ENCODE results near the gene EXOC3L2.
A peak's percentile ranks its signal among the peaks of the same experiment; 100 is the strongest.

The EXOC3L2 gene

GRCh38 chr19:45217193-45217956 is 27.8 kb downstream of the EXOC3L2 start:
- H3K9me3 Mint-ChIP-seq, result no peaks in the 10 kb centered on the region
- H3K36me3 Mint-ChIP-seq, result no peaks in the 10 kb centered on the region
- ATAC-seq (no peak), DNase-seq (ENCODE audit: low spot score in 2 of 2) (no peak)
- H3K4me3 Mint-ChIP-seq, result no peak overlapping the region
- H3K27ac Mint-ChIP-seq, result no peak overlapping the region
- H3K4me1 Mint-ChIP-seq, result peaks cover 7% of the 10 kb centered on the region

DNA sequence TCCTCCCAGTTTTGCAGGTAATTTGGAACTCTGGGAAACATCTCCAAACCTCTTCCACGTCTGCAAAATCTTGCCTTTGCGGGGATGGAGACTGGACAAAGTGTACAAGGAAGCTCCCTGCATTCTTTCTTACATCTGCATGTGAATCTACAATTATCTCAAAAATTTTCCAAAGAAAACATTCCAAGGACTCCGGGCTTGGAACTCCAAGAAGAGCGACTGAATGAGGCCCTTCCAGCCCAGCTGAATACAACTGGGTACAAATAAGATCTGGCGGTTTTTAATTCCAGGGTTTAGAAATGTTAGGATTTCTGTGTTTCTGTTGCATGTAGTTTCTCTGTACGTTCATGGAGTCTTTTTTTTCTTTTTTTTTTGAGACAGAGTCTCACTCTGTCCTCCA is 28.5 kb downstream of the EXOC3L2 start:
- no peak overlapping the region for H3K4me3 Mint-ChIP-seq
- DNase-seq (ENCODE audit: low spot score in 2 of 2), result no peak
- no peaks in the 10 kb centered on the region for H3K36me3 Mint-ChIP-seq
- H3K9me3 Mint-ChIP-seq, result no peaks in the 10 kb centered on the region
- ATAC-seq, result no peak
- H3K27ac Mint-ChIP-seq, result no peak overlapping the region
- peaks cover 7% of the 10 kb centered on the region for H3K4me1 Mint-ChIP-seq

- Mint-ChIP-seq H3K36me3 (no peaks in the 10 kb centered on the region), H3K9me3 (no peaks in the 10 kb centered on the region), H3K4me3 (no peak overlapping the region), H3K4me1 (peaks cover 7% of the 10 kb centered on the region), H3K27ac (no peak overlapping the region)
- no peak for ATAC-seq
- no peak for DNase-seq (ENCODE audit: low spot score in 2 of 2)
These were observed 29.6 kb downstream of the EXOC3L2 start for GRCh38 chr19:45215391-45216191.

DNA sequence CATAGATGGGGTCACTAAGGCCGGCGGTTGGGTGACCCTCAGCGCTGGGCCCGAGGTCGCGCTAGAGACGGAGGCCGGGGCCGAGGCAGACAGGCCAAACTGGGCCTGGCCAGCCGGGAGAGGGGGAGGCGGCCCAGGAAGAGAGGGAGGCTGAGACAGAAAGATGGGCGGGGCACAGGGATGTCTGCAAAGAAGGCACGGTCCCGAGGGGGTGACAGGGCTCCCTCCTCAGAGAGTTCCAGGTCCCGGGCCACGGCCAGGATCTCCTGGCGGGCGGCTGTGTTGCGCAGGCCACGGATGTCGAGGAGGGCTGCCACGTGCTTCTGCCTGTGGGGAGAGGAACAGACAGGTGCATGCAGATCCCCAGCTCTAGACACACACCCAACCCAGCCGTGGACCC is 32.2 kb downstream of the EXOC3L2 start:
- ATAC-seq (no peak), DNase-seq (ENCODE audit: low spot score in 2 of 2) (no peak)
- Mint-ChIP-seq H3K9me3 (no peaks in the 10 kb centered on the region), H3K27ac (no peak overlapping the region), H3K4me3 (no peak overlapping the region), H3K36me3 (no peaks in the 10 kb centered on the region), H3K4me1 (peaks cover 7% of the 10 kb centered on the region)

GRCh38 chr19:45211751-45212381 is 33.3 kb downstream of the EXOC3L2 start:
- peak; percentile 40 for ATAC-seq
- Mint-ChIP-seq H3K4me1 (peaks cover 7% of the 10 kb centered on the region), H3K27ac (no peak overlapping the region), H3K4me3 (no peak overlapping the region), H3K36me3 (no peaks in the 10 kb centered on the region), H3K9me3 (no peaks in the 10 kb centered on the region)
- no peak for DNase-seq (ENCODE audit: low spot score in 2 of 2)

GRCh38 chr19:45206328-45206727 is 38.9 kb downstream of the EXOC3L2 start:
- Mint-ChIP-seq H3K27ac (no peak overlapping the region), H3K4me1 (no peaks in the 10 kb centered on the region), H3K9me3 (no peaks in the 10 kb centered on the region), H3K36me3 (no peaks in the 10 kb centered on the region), H3K4me3 (no peak overlapping the region)
- DNase-seq (ENCODE audit: low spot score in 2 of 2) (no peak), ATAC-seq (no peak)

DNA sequence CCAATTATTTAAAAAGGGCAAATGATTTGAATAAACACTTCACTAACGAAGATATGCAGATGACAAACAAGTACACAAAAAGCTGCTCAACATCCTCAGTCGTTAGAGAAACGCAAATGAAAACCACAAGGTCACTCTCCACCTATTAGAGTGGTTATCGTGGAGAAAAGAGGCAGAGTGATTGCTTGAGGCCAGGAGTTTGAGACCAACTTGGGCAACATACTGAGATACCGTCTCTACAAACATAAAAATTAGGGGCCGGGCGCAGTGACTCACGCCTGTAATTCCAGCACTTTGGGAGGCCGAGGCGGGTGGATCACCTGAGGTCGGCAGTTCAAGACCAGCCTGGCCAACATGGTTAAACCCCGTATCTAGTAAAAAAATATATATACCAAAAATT is 39.4 kb downstream of the EXOC3L2 start:
- ATAC-seq (no peak), DNase-seq (ENCODE audit: low spot score in 2 of 2) (no peak)
- no peak overlapping the region for H3K27ac Mint-ChIP-seq
- no peaks in the 10 kb centered on the region for H3K36me3 Mint-ChIP-seq
- H3K4me1 Mint-ChIP-seq, result no peaks in the 10 kb centered on the region
- H3K9me3 Mint-ChIP-seq, result no peaks in the 10 kb centered on the region
- no peak overlapping the region for H3K4me3 Mint-ChIP-seq

- Mint-ChIP-seq H3K9me3 (no peaks in the 10 kb centered on the region), H3K4me1 (no peaks in the 10 kb centered on the region), H3K27ac (peak overlapping the region; percentile 61)
These were observed 42.6 kb downstream of the EXOC3L2 start for GRCh38 chr19:45202637-45203036.

DNA sequence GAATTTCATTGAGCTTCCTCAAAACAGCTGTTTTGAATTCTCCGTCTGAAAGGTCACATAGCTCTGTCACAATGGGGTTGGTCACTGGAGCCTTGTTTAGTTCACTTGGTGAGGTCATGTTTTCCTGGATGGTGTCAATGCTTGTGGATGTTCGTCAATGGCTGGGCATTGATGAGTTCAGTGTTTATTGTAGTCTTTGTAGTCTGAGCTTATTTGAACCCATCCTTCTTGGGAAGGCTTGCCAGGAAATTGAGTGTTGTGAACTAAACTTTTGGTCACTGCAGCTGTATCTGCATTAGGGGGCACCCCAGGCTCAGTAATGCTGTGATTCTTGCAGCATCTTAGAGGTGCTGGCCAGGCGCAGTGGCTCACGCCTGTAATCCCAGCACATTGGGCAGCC is 44.6 kb downstream of the EXOC3L2 start:
- ATAC-seq (no peak), DNase-seq (ENCODE audit: low spot score in 2 of 2) (no peak)
- Mint-ChIP-seq H3K4me3 (no peak overlapping the region), H3K9me3 (no peaks in the 10 kb centered on the region), H3K4me1 (no peaks in the 10 kb centered on the region), H3K27ac (no peak overlapping the region), H3K36me3 (no peaks in the 10 kb centered on the region)

More at GRCh38 chr19:45202637-45203036, 42.6 kb downstream of the EXOC3L2 start:
- ATAC-seq (no peak), DNase-seq (ENCODE audit: low spot score in 2 of 2) (no peak)
- no peak overlapping the region for H3K4me3 Mint-ChIP-seq
- no peaks in the 10 kb centered on the region for H3K36me3 Mint-ChIP-seq

GRCh38 chr19:45195764-45196163 is 49.4 kb downstream of the EXOC3L2 start:
- Mint-ChIP-seq H3K9me3 (no peaks in the 10 kb centered on the region), H3K4me3 (no peak overlapping the region), H3K4me1 (no peaks in the 10 kb centered on the region), H3K36me3 (no peaks in the 10 kb centered on the region), H3K27ac (no peak overlapping the region)
- no peak for DNase-seq (ENCODE audit: low spot score in 2 of 2)
- ATAC-seq, result no peak

- Mint-ChIP-seq H3K36me3 (no peaks in the 10 kb centered on the region), H3K4me3 (no peak overlapping the region), H3K9me3 (no peaks in the 10 kb centered on the region), H3K4me1 (no peaks in the 10 kb centered on the region), H3K27ac (no peak overlapping the region)
- ATAC-seq (no peak), DNase-seq (ENCODE audit: low spot score in 2 of 2) (no peak)
These were observed 53.8 kb downstream of the EXOC3L2 start for GRCh38 chr19:45191375-45191774.

GRCh38 chr19:45189971-45190370 is 55.2 kb downstream of the EXOC3L2 start:
- H3K27ac Mint-ChIP-seq, result no peak overlapping the region
- H3K36me3 Mint-ChIP-seq, result no peaks in the 10 kb centered on the region
- no peak overlapping the region for H3K4me3 Mint-ChIP-seq
- H3K4me1 Mint-ChIP-seq, result no peaks in the 10 kb centered on the region
- no peak for ATAC-seq
- DNase-seq (ENCODE audit: low spot score in 2 of 2), result no peak
- no peaks in the 10 kb centered on the region for H3K9me3 Mint-ChIP-seq

- H3K27ac Mint-ChIP-seq, result no peak overlapping the region
- H3K4me1 Mint-ChIP-seq, result peaks cover 5% of the 10 kb centered on the region
- no peaks in the 10 kb centered on the region for H3K36me3 Mint-ChIP-seq
- no peak overlapping the region for H3K4me3 Mint-ChIP-seq
- H3K9me3 Mint-ChIP-seq, result no peaks in the 10 kb centered on the region
- DNase-seq (ENCODE audit: low spot score in 2 of 2) (peak in 1 of 2 donors; percentile 60), ATAC-seq (peak; percentile 70)
These were observed 57.6 kb downstream of the EXOC3L2 start for GRCh38 chr19:45187421-45188100.

GRCh38 chr19:45186509-45187334 is 58.5 kb downstream of the EXOC3L2 start:
- Mint-ChIP-seq H3K4me1 (peaks cover 7% of the 10 kb centered on the region), H3K9me3 (no peaks in the 10 kb centered on the region), H3K27ac (no peak overlapping the region), H3K4me3 (no peak overlapping the region), H3K36me3 (peaks cover under 1% of the 10 kb centered on the region)
- ATAC-seq (peak; percentile 16), DNase-seq (ENCODE audit: low spot score in 2 of 2) (no peak)
